ENCODE measurements around the gene MEGF11.

GRCh38 chr15:66151809-66152208 lies 101.7 kb downstream of the MEGF11 start:
- TF ChIP-seq, protein P1, sequence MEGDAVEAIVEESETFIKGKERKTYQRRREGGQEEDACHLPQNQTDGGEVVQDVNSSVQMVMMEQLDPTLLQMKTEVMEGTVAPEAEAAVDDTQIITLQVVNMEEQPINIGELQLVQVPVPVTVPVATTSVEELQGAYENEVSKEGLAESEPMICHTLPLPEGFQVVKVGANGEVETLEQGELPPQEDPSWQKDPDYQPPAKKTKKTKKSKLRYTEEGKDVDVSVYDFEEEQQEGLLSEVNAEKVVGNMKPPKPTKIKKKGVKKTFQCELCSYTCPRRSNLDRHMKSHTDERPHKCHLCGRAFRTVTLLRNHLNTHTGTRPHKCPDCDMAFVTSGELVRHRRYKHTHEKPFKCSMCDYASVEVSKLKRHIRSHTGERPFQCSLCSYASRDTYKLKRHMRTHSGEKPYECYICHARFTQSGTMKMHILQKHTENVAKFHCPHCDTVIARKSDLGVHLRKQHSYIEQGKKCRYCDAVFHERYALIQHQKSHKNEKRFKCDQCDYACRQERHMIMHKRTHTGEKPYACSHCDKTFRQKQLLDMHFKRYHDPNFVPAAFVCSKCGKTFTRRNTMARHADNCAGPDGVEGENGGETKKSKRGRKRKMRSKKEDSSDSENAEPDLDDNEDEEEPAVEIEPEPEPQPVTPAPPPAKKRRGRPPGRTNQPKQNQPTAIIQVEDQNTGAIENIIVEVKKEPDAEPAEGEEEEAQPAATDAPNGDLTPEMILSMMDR (IDR thresholded peaks at IDR 0.05; ENCODE audit: low read length), result peak; percentile 27; the same call in 1 of the 2 replicates
- TF ChIP-seq EZH2 (IDR thresholded peaks at IDR 0.05; ENCODE audit: borderline replicate concordance, low read length), result no peak
